HEK293 (cell line): ENCODE data around the gene SMIM22.

ENCODE experiments used
- CTCF ChIA-PET: fragments of 350-600 bp; formaldehyde crosslinking; extraction: SDS; loops from one replicate; lab custom pipeline; 2021; ENCODE audit warnings: antibody characterized with exemption; lab: Yijun Ruan, JAX
- POLR2A ChIA-PET: fragments of 300-600 bp; formaldehyde crosslinking; extraction: SDS; loops from one replicate; lab custom pipeline; 2020; ENCODE audit warnings: antibody characterized with exemption, inconsistent platforms; lab: Yijun Ruan, JAX
- H3K27ac ChIP-seq: fragments of 200-500 bp; sonication (Bioruptor generic); 2 replicates; pipeline ENCODE4 v1.5.1; 2014; ENCODE audit warnings: low read depth, low read length, control low read depth, inconsistent platforms; ENCODE audit errors: extremely low read depth
- H3K36me3 ChIP-seq, 2 experiments: fragments of 200-500 bp in 1 of 2; sonication (Bioruptor generic) in 1 of 2; 1 replicate in 1 of 2; 2 replicates in 1 of 2; pipeline ENCODE4 v1.5.1; 2014 to 2017; ENCODE audit warnings: inconsistent platforms in 2 of 2, low read length in 2 of 2; ENCODE audit not compliant: control insufficient read depth in 2 of 2, insufficient read depth in 1 of 2
- H3K4me1 ChIP-seq: fragments of 200-500 bp; sonication (Bioruptor generic); 2 replicates; pipeline ENCODE4 v1.5.1; 2014; ENCODE audit warnings: mild to moderate bottlenecking, low read length, inconsistent platforms; ENCODE audit not compliant: control insufficient read depth, insufficient read depth
- H3K4me3 ChIP-seq: 2 replicates; pipeline ENCODE4 v1.5.1; 2011; ENCODE audit warnings: low read depth, mild to moderate bottlenecking, control low read depth, low read length, moderate library complexity
- H3K9me3 ChIP-seq: fragments of 200-500 bp; sonication (Bioruptor generic); 2 replicates; pipeline ENCODE4 v1.5.1; 2014; ENCODE audit warnings: low read depth, low read length, inconsistent platforms; ENCODE audit not compliant: control insufficient read depth, insufficient read depth
- GLIS2 ChIP-seq: fragments of 450-650 bp; formaldehyde crosslinking; IDR thresholded peaks from 2 replicates; pipeline ENCODE4 v1.5.1; 2016; ENCODE audit warnings: missing biosample characterization, missing genetic modification characterization
- KLF9 ChIP-seq: fragments of 450-650 bp; formaldehyde crosslinking; IDR thresholded peaks from 2 replicates; pipeline ENCODE4 v1.5.1; 2016; ENCODE audit warnings: missing biosample characterization, missing genetic modification characterization, low read depth
- SCRT1 ChIP-seq: fragments of 450-650 bp; formaldehyde crosslinking; IDR thresholded peaks from 2 replicates; pipeline ENCODE4 v1.5.1; 2016; ENCODE audit warnings: missing biosample characterization, missing genetic modification characterization, borderline replicate concordance
- ZNF10 ChIP-seq: fragments of 450-650 bp; formaldehyde crosslinking; IDR thresholded peaks from 2 replicates; pipeline ENCODE4 v1.5.1; 2017; ENCODE audit warnings: missing biosample characterization, missing genetic modification characterization
- ZNF16 ChIP-seq: fragments of 450-650 bp; formaldehyde crosslinking; IDR thresholded peaks from 2 replicates; pipeline ENCODE4 v1.5.1; 2016; ENCODE audit warnings: low read depth, missing biosample characterization, missing genetic modification characterization
- ZNF350 ChIP-seq: fragments of 450-650 bp; formaldehyde crosslinking; IDR thresholded peaks from 2 replicates; pipeline ENCODE4 v1.5.0; 2017; ENCODE audit warnings: missing biosample characterization, mild to moderate bottlenecking, missing genetic modification characterization
- ZNF596 ChIP-seq: fragments of 450-650 bp; IDR thresholded peaks from 2 replicates; pipeline ENCODE4 v1.5.0; 2018; ENCODE audit warnings: missing biosample characterization, mild to moderate bottlenecking, missing genetic modification characterization, moderate library complexity
- ZNF600 ChIP-seq: fragments of 450-650 bp; formaldehyde crosslinking; IDR thresholded peaks from 2 replicates; pipeline ENCODE4 v1.5.1; 2016; ENCODE audit warnings: missing biosample characterization, missing genetic modification characterization
- ZNF654 ChIP-seq: fragments of 450-650 bp; formaldehyde crosslinking; IDR thresholded peaks from 2 replicates; pipeline ENCODE4 v1.5.1; 2016; ENCODE audit warnings: low read depth, missing biosample characterization, missing genetic modification characterization
- ZNF791 ChIP-seq: fragments of 450-650 bp; formaldehyde crosslinking; IDR thresholded peaks from 2 replicates; pipeline ENCODE4 v1.5.1; 2016; ENCODE audit warnings: missing biosample characterization, missing genetic modification characterization
- TF ChIP-seq, protein P1 (sequence below): fragments of 450-650 bp; formaldehyde crosslinking; IDR thresholded peaks from 2 replicates; pipeline ENCODE4 v1.5.1; 2016; ENCODE audit warnings: missing biosample characterization, missing genetic modification characterization
- TF ChIP-seq, protein P2 (sequence below): fragments of 450-650 bp; formaldehyde crosslinking; IDR thresholded peaks from 2 replicates; pipeline ENCODE4 v1.5.1; 2016; ENCODE audit warnings: missing biosample characterization, missing genetic modification characterization
- TF ChIP-seq, protein P3 (sequence below): fragments of 450-650 bp; formaldehyde crosslinking; IDR thresholded peaks from 2 replicates; pipeline ENCODE4 v1.5.1; 2016; ENCODE audit warnings: missing biosample characterization, missing genetic modification characterization
- TF ChIP-seq, protein P4 (sequence below): fragments of 450-650 bp; formaldehyde crosslinking; IDR thresholded peaks from 2 replicates; pipeline ENCODE4 v1.5.1; 2017; ENCODE audit warnings: missing biosample characterization, missing genetic modification characterization
- TF ChIP-seq, protein P5 (sequence below): fragments of 450-650 bp; formaldehyde crosslinking; IDR thresholded peaks from 2 replicates; pipeline ENCODE4 v1.5.1; 2017; ENCODE audit warnings: missing biosample characterization, missing genetic modification characterization
- TF ChIP-seq, protein P6 (sequence below): fragments of 450-650 bp; formaldehyde crosslinking; IDR thresholded peaks from 2 replicates; pipeline ENCODE4 v1.5.1; 2016; ENCODE audit warnings: missing biosample characterization, missing genetic modification characterization
- TF ChIP-seq, protein P7 (sequence below): fragments of 450-650 bp; formaldehyde crosslinking; IDR thresholded peaks from 2 replicates; pipeline ENCODE4 v1.5.1; 2017; ENCODE audit warnings: missing biosample characterization, missing genetic modification characterization

The SMIM22 gene

DNA sequence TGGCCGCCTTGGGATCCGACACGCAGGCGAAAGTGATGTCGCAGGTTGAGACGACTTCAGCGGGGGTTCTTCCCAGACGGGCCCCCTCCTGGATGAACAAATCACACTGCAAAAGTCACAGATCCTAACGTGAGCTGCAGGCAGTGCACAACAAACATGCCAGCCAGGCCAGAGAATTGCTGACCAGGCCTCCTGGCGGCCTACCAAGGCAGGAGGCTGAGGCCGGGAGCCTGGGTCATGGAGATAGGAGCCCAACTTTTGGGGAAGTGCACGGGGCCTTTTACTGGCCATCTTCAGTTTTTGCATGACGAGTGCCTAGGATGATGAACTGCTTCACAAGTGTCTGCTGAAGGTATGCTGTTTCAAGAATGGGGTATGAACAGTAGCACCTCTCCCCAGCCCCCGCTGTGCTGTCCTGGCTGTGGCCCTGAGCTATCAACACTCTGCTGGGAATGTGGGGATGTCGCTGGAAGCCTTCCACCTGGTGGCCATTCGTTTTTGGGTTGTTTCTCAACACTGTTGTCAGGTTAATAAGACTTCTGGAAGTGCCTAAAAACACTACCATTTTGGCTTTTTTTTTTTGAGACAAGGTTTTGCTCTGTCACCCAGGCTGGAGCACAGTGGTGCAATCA is 19.5 kb downstream of the SMIM22 start:
- POLR2A ChIA-PET = interaction anchor here (0.7 kb wide), 1 partner anchor 17 kb away, joined by 3 read pairs; no protein-coding TSS in a partner anchor

More for the DNA sequence above, 19.5 kb downstream of the SMIM22 start:
- no peak overlapping the region for H3K4me3 ChIP-seq
- no peaks in the 10 kb centered on the region for H3K9me3 ChIP-seq
- no peak overlapping the region for H3K27ac ChIP-seq
- H3K36me3 ChIP-seq = peaks cover 26 to 73% of the 10 kb centered on the region in 2 experiments; a peak in 2 of 3 replicates
- CTCF ChIA-PET = no interaction called here
- TF ChIP-seq ZNF596 (tag by site-specific recombination) = no peak
- TF ChIP-seq KLF9 = no peak
- TF ChIP-seq ZNF350 (tag by site-specific recombination) = no peak
- TF ChIP-seq, protein P1, sequence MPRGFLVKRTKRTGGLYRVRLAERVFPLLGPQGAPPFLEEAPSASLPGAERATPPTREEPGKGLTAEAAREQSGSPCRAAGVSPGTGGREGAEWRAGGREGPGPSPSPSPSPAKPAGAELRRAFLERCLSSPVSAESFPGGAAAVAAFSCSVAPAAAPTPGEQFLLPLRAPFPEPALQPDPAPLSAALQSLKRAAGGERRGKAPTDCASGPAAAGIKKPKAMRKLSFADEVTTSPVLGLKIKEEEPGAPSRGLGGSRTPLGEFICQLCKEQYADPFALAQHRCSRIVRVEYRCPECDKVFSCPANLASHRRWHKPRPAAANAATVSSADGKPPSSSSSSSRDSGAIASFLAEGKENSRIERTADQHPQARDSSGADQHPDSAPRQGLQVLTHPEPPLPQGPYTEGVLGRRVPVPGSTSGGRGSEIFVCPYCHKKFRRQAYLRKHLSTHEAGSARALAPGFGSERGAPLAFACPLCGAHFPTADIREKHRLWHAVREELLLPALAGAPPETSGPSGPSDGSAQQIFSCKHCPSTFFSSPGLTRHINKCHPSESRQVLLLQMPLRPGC (tag by site-specific recombination) = no peak
- TF ChIP-seq, protein P2, sequence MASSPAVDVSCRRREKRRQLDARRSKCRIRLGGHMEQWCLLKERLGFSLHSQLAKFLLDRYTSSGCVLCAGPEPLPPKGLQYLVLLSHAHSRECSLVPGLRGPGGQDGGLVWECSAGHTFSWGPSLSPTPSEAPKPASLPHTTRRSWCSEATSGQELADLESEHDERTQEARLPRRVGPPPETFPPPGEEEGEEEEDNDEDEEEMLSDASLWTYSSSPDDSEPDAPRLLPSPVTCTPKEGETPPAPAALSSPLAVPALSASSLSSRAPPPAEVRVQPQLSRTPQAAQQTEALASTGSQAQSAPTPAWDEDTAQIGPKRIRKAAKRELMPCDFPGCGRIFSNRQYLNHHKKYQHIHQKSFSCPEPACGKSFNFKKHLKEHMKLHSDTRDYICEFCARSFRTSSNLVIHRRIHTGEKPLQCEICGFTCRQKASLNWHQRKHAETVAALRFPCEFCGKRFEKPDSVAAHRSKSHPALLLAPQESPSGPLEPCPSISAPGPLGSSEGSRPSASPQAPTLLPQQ (tag by site-specific recombination) = no peak
- no peak for TF ChIP-seq ZNF16 (tag by site-specific recombination)
- TF ChIP-seq, protein P3, sequence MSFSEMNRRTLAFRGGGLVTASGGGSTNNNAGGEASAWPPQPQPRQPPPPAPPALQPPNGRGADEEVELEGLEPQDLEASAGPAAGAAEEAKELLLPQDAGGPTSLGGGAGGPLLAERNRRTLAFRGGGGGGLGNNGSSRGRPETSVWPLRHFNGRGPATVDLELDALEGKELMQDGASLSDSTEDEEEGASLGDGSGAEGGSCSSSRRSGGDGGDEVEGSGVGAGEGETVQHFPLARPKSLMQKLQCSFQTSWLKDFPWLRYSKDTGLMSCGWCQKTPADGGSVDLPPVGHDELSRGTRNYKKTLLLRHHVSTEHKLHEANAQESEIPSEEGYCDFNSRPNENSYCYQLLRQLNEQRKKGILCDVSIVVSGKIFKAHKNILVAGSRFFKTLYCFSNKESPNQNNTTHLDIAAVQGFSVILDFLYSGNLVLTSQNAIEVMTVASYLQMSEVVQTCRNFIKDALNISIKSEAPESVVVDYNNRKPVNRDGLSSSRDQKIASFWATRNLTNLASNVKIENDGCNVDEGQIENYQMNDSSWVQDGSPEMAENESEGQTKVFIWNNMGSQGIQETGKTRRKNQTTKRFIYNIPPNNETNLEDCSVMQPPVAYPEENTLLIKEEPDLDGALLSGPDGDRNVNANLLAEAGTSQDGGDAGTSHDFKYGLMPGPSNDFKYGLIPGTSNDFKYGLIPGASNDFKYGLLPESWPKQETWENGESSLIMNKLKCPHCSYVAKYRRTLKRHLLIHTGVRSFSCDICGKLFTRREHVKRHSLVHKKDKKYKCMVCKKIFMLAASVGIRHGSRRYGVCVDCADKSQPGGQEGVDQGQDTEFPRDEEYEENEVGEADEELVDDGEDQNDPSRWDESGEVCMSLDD = no peak
- no peak for TF ChIP-seq ZNF600 (tag by site-specific recombination)
- no peak for TF ChIP-seq GLIS2 (tag by site-specific recombination)
- no peak for TF ChIP-seq ZNF10 (tag by site-specific recombination)
- TF ChIP-seq, protein P4, sequence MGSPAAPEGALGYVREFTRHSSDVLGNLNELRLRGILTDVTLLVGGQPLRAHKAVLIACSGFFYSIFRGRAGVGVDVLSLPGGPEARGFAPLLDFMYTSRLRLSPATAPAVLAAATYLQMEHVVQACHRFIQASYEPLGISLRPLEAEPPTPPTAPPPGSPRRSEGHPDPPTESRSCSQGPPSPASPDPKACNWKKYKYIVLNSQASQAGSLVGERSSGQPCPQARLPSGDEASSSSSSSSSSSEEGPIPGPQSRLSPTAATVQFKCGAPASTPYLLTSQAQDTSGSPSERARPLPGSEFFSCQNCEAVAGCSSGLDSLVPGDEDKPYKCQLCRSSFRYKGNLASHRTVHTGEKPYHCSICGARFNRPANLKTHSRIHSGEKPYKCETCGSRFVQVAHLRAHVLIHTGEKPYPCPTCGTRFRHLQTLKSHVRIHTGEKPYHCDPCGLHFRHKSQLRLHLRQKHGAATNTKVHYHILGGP (tag by site-specific recombination) = no peak
- TF ChIP-seq, protein P5, sequence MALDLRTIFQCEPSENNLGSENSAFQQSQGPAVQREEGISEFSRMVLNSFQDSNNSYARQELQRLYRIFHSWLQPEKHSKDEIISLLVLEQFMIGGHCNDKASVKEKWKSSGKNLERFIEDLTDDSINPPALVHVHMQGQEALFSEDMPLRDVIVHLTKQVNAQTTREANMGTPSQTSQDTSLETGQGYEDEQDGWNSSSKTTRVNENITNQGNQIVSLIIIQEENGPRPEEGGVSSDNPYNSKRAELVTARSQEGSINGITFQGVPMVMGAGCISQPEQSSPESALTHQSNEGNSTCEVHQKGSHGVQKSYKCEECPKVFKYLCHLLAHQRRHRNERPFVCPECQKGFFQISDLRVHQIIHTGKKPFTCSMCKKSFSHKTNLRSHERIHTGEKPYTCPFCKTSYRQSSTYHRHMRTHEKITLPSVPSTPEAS (tag by site-specific recombination) = no peak
- TF ChIP-seq ZNF791 (tag by site-specific recombination) = no peak
- no peak for TF ChIP-seq SCRT1
- TF ChIP-seq ZNF654 (tag by site-specific recombination) = no peak
- TF ChIP-seq, protein P6, sequence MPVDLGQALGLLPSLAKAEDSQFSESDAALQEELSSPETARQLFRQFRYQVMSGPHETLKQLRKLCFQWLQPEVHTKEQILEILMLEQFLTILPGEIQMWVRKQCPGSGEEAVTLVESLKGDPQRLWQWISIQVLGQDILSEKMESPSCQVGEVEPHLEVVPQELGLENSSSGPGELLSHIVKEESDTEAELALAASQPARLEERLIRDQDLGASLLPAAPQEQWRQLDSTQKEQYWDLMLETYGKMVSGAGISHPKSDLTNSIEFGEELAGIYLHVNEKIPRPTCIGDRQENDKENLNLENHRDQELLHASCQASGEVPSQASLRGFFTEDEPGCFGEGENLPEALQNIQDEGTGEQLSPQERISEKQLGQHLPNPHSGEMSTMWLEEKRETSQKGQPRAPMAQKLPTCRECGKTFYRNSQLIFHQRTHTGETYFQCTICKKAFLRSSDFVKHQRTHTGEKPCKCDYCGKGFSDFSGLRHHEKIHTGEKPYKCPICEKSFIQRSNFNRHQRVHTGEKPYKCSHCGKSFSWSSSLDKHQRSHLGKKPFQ (tag by site-specific recombination) = no peak
- TF ChIP-seq, protein P7, sequence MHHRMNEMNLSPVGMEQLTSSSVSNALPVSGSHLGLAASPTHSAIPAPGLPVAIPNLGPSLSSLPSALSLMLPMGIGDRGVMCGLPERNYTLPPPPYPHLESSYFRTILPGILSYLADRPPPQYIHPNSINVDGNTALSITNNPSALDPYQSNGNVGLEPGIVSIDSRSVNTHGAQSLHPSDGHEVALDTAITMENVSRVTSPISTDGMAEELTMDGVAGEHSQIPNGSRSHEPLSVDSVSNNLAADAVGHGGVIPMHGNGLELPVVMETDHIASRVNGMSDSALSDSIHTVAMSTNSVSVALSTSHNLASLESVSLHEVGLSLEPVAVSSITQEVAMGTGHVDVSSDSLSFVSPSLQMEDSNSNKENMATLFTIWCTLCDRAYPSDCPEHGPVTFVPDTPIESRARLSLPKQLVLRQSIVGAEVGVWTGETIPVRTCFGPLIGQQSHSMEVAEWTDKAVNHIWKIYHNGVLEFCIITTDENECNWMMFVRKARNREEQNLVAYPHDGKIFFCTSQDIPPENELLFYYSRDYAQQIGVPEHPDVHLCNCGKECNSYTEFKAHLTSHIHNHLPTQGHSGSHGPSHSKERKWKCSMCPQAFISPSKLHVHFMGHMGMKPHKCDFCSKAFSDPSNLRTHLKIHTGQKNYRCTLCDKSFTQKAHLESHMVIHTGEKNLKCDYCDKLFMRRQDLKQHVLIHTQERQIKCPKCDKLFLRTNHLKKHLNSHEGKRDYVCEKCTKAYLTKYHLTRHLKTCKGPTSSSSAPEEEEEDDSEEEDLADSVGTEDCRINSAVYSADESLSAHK = no peak
- H3K4me1 ChIP-seq = no peaks in the 10 kb centered on the region
